Kidney (tissue), 14 donors: ENCODE data around the gene TPI1. TPM values are rescaled to one million over a fixed set of nuclear protein-coding genes. Genes with fewer than 3 reads are reported as not detected.
A peak's percentile ranks its signal among the peaks of the same experiment; 100 is the strongest.

ENCODE experiments used
- DNase-seq, 5 donors: peaks; one replicate each; pipeline ENCODE4 v3.0.0-alpha.2; 2013 to 2020
- FAIRE-seq: peaks from 2 replicates; lab custom pipeline; 2012; peaks lifted over from hg19 to GRCh38; lab: Jason Lieb, UNC
- H3K27ac ChIP-seq, 2 donors: one replicate each; pipeline ENCODE4 v1.7.0; 2013; ENCODE audit warnings: low read depth in 2 of 2, low read length in 2 of 2, inconsistent platforms in 1 of 2
- H3K27me3 ChIP-seq: one replicate; pipeline ENCODE4 v1.7.1; 2013; ENCODE audit warnings: low read length, inconsistent platforms; ENCODE audit not compliant: control insufficient read depth, insufficient read depth
- H3K36me3 ChIP-seq, 3 donors: one replicate each; pipeline versions ENCODE4 v1.7.0 to v1.7.1; 2013; ENCODE audit warnings: low read length in 3 of 3, control low read depth in 1 of 3, inconsistent platforms in 1 of 3; ENCODE audit not compliant: insufficient read depth in 3 of 3, control insufficient read depth in 2 of 3
- H3K4me1 ChIP-seq, 3 donors: one replicate each; pipeline versions ENCODE4 v1.7.0 to v1.7.1; 2013; ENCODE audit warnings: low read length in 3 of 3, inconsistent platforms in 1 of 3, low read depth in 1 of 3; ENCODE audit not compliant: control insufficient read depth in 2 of 3, insufficient read depth in 2 of 3
- H3K4me3 ChIP-seq, 3 donors: one replicate each; pipeline versions ENCODE4 v1.7.0 to v1.8.1; 2013; ENCODE audit warnings: low read length in 3 of 3, control low read depth in 1 of 3, inconsistent platforms in 1 of 3
- H3K9ac ChIP-seq, 3 donors: one replicate each; pipeline versions ENCODE4 v1.7.0 to v1.7.1; 2013; ENCODE audit warnings: low read length in 3 of 3, control low read depth in 1 of 3, inconsistent platforms in 1 of 3
- H3K9me3 ChIP-seq, 3 donors: one replicate each; pipeline versions ENCODE4 v1.7.0 to v1.7.1; 2013; ENCODE audit warnings: low read length in 3 of 3, control low read depth in 1 of 3, inconsistent platforms in 1 of 3; ENCODE audit not compliant: control insufficient read depth in 2 of 3, insufficient read depth in 1 of 3
- intact Hi-C: fragments of 100-400 bp; cut with DNase I; formaldehyde crosslinking; loops from one replicate; pipeline ENCODE4 v1.11.1; 2022
- polyA plus RNA-seq: library from polyadenylated mRNA; stranded (reverse); fragments of 350-450 nt; fragmentation: Illumina TruSeq; extraction: RNeasy Lipid Tissue Mini Kit (QIAGEN cat#74804); gene quantifications from one replicate; pipeline ENCODE4 v1.2.3, GENCODE V29; 2014; ENCODE audit warnings: low read depth, low replicate concordance; ENCODE audit not compliant: insufficient read depth
- total RNA-seq: library from RNA; stranded (reverse); fragmentation: NEBNext Ultra II Directional; extraction: Animal tissue kit (Norgen Biotek cat#: 25700); gene quantifications from one replicate; pipeline ENCODE4 v1.2.1, GENCODE V29; 2021
- TF ChIP-seq, protein P1 (sequence below): IDR thresholded peaks from 3 replicates; pipeline ENCODE4 v1.5.1; 2012; ENCODE audit warnings: mild to moderate bottlenecking, moderate library complexity, borderline replicate concordance; ENCODE audit not compliant: insufficient read depth; ENCODE audit errors: extremely low read depth
- donor health status: control.
- donor health status: control.
- donor health status: control.
- donor health status: control.
- donor health status: control.
- donor health status: DM: yes; HTN: yes; CAD: no.
- donor health status: Normal renal cell carcinoma (clear cell type).

Gene TPI1
- total and polyA plus RNA-seq, 2 donors from 2014 or later, result 437 to 1,220 TPM

DNA sequence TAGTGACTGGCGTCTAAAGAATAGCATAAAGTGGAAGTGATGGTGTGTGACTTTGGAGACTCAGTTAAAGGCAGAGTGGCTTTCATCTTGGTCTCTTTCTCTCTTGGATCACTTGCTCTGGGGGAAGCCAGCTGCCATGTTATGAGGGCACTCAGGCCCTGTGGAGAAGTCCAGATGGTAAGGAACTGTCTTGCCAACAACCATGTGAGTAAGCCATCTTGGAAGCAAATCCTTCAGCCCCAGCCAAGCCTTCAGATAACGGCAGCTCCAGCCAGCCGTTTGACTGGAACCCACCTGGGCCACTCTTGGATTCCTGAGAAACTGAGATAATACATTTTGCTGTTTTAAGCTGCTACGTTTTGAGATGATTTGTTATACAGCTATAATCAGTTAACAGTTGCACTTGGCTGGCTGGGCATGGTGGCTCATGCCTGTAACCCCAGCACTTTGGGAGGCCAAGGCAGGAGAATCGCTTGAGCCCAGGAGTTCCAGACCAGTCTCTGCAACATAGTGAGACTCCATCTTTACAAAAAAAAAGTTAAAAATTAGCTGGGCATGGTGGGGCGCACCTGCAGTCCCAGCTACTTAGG, 29.6 kb downstream of the TPI1 start:
- intact Hi-C loops, result no loop called here
- Histone ChIP-seq H3K9me3 (no peaks in the 10 kb centered on the region), H3K27ac (no peak overlapping the region), H3K27me3 (no peaks in the 10 kb centered on the region), H3K36me3 (no peaks in the 10 kb centered on the region), H3K9ac (no peak overlapping the region), H3K4me3 (no peak overlapping the region), H3K4me1 (no peaks in the 10 kb centered on the region)
- TF ChIP-seq, protein P1, sequence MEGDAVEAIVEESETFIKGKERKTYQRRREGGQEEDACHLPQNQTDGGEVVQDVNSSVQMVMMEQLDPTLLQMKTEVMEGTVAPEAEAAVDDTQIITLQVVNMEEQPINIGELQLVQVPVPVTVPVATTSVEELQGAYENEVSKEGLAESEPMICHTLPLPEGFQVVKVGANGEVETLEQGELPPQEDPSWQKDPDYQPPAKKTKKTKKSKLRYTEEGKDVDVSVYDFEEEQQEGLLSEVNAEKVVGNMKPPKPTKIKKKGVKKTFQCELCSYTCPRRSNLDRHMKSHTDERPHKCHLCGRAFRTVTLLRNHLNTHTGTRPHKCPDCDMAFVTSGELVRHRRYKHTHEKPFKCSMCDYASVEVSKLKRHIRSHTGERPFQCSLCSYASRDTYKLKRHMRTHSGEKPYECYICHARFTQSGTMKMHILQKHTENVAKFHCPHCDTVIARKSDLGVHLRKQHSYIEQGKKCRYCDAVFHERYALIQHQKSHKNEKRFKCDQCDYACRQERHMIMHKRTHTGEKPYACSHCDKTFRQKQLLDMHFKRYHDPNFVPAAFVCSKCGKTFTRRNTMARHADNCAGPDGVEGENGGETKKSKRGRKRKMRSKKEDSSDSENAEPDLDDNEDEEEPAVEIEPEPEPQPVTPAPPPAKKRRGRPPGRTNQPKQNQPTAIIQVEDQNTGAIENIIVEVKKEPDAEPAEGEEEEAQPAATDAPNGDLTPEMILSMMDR, result no peak
- FAIRE-seq, result no peak
- peak in 1 of 5 donors; percentile 25 for DNase-seq

DNA sequence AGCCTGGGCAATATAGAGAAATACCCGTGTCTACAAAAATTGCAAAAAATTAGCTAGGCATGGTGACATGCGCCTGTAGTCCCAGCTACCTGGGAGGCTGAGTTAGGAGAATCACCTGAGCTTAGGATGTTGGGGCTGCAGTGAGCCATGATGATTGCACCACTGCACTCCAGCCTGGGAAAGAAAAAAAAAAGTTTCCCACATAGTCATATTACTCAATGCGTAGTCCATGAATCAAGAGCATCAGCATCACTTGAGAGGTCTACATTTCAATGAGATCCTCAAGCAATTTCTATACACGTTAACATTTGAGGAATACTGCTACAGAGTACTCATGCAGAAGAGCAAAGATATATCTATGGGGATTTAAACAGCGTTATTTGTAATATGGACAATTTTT, 32.1 kb downstream of the TPI1 start:
- DNase-seq, result no peak
- Histone ChIP-seq H3K27ac (no peak overlapping the region), H3K9ac (no peak overlapping the region), H3K4me1 (peaks cover 0 to 5% (median 0%) of the 10 kb centered on the region in 3 donors), H3K4me3 (no peak overlapping the region), H3K9me3 (no peaks in the 10 kb centered on the region), H3K36me3 (no peaks in the 10 kb centered on the region), H3K27me3 (no peaks in the 10 kb centered on the region)
- TF ChIP-seq, protein P1, result no peak
- intact Hi-C loops, result no loop called here
- FAIRE-seq, result no peak

DNA sequence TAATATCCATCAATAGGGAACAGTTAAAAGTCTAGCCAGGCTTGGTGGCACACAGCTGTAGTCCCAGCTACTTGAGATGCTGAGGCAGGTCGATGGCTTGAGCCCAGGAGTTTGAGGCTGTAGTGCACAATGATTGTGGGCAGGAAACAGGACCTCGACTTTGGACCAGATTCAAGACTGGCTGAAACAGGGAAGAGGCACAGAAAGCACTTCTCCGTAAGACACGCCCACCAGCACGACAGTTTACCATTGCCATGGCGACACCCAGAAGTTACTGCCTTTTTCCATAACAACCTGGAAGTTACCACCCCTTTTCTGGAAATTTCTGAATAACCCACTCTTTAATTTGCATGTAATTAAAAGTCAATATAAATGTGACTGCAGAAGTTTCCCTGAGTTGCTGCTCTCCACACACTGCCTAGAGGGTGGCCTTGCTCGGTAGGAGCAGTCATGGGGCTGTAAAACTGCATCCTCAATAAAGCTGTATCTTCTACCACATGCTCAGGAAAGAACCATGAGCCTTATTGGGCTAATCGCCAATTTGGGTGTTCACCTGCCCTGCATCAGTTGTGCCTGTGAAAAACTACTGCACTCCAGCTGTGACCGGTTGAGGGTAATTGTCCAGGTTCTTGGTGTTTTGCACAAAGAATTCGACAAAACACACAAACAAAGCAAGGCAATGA, 32.6 kb downstream of the TPI1 start:
- peak in 3 of 5 donors; percentile 24 to 85 (median 71) for DNase-seq

More for the DNA sequence above, 32.6 kb downstream of the TPI1 start:
- H3K4me3 ChIP-seq, result no peak overlapping the region
- peak overlapping the region in 1 of 2 donors; percentile 23 for H3K27ac ChIP-seq
- no peak for FAIRE-seq
- TF ChIP-seq, protein P1, result no peak
- peaks cover 0 to 8% (median 0%) of the 10 kb centered on the region in 3 donors for H3K4me1 ChIP-seq
- H3K9ac ChIP-seq, result no peak overlapping the region
- H3K36me3 ChIP-seq, result no peaks in the 10 kb centered on the region
- intact Hi-C loops, result no loop called here
- H3K27me3 ChIP-seq, result no peaks in the 10 kb centered on the region
- H3K9me3 ChIP-seq, result no peaks in the 10 kb centered on the region
